Measurements from ENCODE around the gene NPR2.

The NPR2 gene

DNA sequence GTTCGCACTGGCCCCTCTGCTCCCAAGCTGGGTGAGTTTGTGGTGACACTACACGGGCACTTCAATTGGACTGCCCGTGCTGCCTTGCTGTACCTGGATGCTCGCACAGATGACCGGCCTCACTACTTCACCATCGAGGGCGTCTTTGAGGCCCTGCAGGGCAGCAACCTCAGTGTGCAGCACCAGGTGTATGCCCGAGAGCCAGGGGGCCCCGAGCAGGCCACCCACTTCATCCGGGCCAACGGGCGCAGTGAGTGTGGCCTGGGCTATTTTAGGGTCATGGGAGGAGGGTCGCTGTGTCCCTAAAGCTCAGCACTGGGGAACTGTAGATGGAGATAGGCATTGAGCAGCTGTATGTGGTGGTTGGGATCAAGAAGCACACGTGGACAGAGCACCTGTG is 1.4 kb downstream of the NPR2 start:
- DNase-seq, result no peak
- in situ Hi-C loops (cut with HindIII; ENCODE audit: low pct_ligation_motif_present, low pct_unique_long_range_greater_than_20kb, low sequenced_read_pairs), result no loop called here

DNA sequence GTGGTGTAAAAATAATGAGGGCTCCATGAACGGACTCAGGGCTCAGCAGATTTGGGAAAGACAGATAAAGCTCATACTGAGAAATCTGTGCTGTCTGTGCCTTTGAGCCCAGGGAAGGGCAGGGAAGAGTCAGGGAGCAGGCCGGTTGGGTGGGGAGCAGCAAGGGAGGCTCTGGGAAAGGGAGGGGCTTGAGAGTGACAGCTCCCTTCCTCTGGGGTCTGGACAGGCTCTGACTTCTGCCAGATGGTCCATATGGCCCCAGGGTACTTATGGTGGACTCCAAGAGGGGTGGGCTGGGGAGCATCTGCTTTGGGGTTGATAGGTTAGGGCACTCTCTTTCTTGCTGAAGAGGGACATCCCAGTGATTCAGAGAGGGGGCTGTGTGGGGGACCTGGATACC is 2.1 kb downstream of the NPR2 start:
- no peak for DNase-seq
- in situ Hi-C loops (cut with HindIII; ENCODE audit: low pct_ligation_motif_present, low pct_unique_long_range_greater_than_20kb, low sequenced_read_pairs), result no loop called here

DNA sequence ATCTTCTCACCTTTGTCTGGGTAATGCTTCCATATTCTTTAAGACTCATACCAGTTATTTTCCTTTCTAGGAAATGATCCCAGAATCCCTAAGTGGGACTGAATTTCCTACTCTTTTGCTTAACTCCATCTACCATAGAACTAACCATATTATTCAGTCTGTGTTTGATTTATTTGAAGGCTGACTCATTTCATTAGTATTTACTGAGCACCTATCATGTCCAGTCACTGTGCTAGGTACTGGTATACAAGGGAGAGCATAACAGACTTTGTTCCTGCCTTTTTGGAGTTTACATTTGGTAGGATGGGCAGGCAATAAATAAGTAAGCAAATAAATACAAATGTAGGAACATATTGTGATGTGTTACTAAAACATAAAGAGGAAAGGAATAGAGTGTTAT is 4.3 kb downstream of the NPR2 start:
- in situ Hi-C loops (cut with HindIII; ENCODE audit: low pct_ligation_motif_present, low pct_unique_long_range_greater_than_20kb, low sequenced_read_pairs), result no loop called here

DNA sequence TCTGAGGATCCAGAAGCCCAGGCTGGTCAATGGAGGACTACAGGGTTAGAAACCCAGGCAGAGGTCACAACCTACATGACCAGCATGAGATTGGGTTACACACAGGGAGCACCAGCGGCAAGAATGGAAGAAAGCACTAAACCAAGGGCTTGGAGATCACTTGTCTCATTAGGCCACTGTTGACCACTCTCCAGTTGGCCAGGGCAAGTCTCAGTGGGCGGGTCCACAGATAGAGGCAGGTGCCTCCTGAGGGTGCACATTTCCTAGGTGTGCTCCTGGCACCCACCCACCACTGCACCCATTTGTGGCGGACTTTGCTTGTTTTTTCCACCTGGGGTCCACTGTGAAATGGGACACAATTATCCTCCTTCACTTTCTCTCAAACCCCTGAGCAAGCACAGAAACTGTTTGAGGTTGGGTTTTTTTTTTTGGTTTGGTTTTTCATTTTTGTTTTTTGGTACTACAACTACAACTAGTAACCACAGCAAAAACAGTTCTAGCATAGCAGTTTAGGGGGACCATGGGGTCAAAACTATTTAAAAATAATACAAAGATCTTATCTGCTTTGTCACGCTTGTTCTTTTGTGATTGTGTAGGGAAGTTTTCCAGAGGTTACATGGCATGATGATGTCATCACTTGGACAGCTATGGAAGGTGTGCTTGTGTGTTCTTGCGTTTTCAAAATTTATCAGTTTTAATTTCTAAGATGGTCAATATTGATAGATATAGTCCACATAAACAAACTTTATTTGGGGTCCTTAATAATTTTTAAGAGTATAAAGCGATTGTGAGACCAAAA is 6.1 kb downstream of the NPR2 start:
- DNase-seq, result no peak
- in situ Hi-C loops (cut with HindIII; ENCODE audit: low pct_ligation_motif_present, low pct_unique_long_range_greater_than_20kb, low sequenced_read_pairs), result no loop called here

More for the DNA sequence above, 4.3 kb downstream of the NPR2 start:
- DNase-seq, result no peak

DNA sequence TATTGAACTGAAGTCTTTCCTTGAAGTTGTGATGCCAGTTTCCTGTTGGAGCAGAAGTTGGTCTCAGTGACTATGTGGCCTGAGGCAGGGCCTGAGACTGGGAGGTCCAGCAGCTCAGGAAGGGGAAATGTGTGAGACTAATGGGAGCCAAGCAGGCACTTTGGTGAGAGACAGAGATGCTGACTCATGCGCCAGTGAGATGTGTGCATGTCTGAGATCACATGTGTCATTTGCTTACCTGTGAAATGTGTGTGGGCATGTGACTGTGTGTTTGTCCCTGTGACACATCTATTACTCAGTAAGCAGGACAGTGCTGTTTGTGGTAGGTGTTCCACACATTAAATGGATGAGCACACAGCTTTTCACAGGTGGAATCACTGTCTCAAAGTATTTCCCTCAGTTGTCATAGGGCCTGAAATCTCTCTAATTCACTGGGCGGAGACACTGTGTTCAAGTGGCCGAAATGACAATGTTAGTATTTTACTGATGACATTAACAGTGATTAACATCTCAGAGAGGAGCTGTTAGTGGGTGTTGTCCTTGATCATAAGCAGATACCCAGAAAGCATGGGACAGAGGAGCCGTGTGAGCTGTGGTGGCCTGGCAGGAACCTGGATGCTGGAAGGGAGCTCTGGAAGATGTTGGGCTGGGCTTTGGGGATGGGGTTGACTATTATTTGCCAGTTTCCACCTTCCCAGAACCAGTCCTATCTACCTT is 7.4 kb downstream of the NPR2 start:
- DNase-seq, result no peak
- in situ Hi-C loops (cut with HindIII; ENCODE audit: low pct_ligation_motif_present, low pct_unique_long_range_greater_than_20kb, low sequenced_read_pairs), result no loop called here

- DNase-seq, result no peak
- in situ Hi-C loops (cut with HindIII; ENCODE audit: low pct_ligation_motif_present, low pct_unique_long_range_greater_than_20kb, low sequenced_read_pairs), result no loop called here
Observed at GRCh38 chr9:35800530-35800929, 9.1 kb downstream of the NPR2 start.

DNA sequence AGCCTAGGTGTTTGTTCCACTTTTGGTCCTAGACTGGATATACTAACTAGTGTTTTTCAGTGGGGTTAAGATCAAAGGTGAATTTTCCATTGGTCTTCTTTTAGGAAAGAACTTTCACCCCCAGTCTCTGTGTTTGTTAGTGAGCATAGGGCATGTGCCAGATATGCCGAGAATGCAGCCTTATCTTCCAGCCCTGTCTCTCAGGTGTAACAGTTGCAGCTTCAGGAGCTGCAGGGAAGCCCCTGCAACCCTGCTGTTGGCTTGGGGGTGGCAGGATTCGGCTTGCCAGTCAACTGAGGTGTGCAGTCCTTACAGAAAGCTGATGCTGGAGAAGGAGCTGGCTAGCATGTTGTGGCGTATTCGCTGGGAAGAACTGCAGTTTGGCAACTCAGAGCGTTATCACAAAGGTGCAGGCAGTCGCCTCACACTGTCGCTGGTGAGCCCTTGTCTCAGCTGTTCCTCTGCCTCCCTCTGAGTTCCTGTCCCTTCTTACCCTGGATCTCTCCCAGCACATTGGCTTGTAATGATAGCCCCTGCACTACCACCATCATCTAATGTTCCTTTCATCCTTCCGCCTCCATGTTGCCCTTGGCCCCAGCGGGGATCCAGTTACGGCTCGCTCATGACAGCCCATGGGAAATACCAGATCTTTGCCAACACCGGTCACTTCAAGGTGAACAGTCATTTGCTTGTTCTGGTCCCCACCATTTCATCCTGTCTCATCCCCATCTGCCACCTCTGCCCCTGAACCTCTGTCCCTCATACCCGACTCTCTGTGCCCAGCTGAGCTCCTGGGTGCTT is 10.1 kb downstream of the NPR2 start:
- no peak for DNase-seq
- in situ Hi-C loops (cut with HindIII; ENCODE audit: low pct_ligation_motif_present, low pct_unique_long_range_greater_than_20kb, low sequenced_read_pairs), result no loop called here

DNA sequence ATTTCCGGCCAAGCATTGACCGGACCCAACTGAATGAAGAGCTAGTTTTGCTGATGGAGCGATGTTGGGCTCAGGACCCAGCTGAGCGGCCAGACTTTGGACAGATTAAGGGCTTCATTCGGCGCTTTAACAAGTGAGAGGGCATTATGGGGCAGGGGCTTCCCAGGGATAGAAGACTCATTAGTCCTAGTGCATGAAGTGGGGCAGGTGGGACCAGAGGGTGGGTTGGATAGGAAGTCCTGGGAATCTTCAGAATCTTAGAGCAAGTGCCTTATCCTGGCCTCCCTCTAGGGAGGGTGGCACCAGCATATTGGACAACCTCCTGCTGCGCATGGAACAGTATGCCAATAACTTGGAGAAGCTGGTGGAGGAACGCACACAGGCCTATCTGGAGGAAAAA is 14.7 kb downstream of the NPR2 start:
- in situ Hi-C loops (cut with HindIII; ENCODE audit: low pct_ligation_motif_present, low pct_unique_long_range_greater_than_20kb, low sequenced_read_pairs), result no loop called here
- DNase-seq, result no peak

GRCh38 chr9:35808433-35808832 is 17.0 kb downstream of the NPR2 start:
- DNase-seq, result no peak
- in situ Hi-C loops (cut with HindIII; ENCODE audit: low pct_ligation_motif_present, low pct_unique_long_range_greater_than_20kb, low sequenced_read_pairs), result no loop called here

GRCh38 chr9:35810122-35810521 is 18.7 kb downstream of the NPR2 start:
- in situ Hi-C loops (cut with HindIII; ENCODE audit: low pct_ligation_motif_present, low pct_unique_long_range_greater_than_20kb, low sequenced_read_pairs), result no loop called here
- no peak for DNase-seq

DNA sequence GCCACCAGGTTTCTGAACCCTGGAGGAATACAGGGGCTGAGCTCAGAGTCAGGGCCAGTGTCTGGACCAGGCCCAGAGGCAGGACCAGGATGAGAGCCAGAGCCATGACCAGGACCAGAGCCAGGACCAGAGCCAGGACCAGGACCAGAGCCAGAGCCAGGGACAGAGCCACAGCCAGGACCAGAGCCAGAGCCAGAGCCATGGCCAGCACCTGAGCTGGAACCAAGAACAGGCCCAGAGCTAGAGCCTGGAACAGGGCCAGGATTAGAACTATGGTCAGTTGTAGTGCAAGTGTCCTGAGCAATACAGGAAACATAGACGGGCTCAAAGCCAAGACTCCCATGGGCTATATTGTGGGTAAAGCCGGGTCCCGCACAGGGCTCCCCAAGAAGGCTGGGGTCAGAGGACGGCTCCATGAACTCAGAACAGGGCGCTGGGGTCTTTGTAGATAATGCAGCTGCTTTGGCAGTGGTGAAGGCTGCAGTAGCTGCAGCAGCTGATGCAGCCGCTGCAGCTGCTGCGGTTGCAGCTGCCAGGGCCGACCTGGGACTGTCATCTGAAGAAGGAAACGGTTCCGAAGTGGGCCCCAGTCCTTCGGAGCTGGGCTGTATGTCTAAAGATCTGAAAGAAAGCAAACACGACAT is 20.1 kb downstream of the NPR2 start:
- no peak for DNase-seq
- in situ Hi-C loops (cut with HindIII; ENCODE audit: low pct_ligation_motif_present, low pct_unique_long_range_greater_than_20kb, low sequenced_read_pairs), result no loop called here

DNA sequence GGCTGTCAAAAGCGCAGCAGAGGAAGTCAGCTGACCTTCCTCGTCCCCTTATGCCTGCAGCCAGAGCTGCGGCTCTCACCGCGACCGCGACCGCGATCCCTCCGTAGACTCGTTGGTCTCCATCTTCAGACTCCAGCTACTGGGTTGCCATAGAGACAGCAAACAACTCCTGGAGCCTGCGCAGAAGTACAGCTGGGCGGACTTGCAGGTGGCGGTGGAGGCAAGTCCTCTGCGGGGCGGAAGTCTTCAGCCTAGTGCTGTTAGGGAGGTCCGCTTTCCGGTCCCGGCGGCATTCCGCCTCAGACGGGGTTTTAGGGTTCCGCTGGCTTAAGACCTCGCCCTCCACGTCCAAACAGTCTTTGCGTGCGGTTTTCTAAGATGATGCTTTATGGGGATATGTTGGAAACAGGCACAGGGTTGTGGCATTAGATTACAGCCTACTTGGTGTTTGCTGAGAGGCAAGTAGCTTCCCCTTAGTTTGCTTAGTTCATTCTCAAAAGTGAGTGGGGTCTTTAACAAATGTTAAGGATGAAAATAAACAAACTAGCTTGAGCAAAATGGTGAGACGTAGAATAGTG is 20.7 kb downstream of the NPR2 start, which contains the start of gene SPAG8:
Gene SPAG8 (minus strand): TSS at position 238 of the 578 bp plus-strand sequence. CDS start 115 bp downstream, at position 123.
- DNase-seq, result peak; percentile 94

GRCh38 chr9:35813434-35814105 is 22.2 kb downstream of the NPR2 start:
- in situ Hi-C loops (cut with HindIII; ENCODE audit: low pct_ligation_motif_present, low pct_unique_long_range_greater_than_20kb, low sequenced_read_pairs), result no loop called here
- DNase-seq, result peak; percentile 57

More for the DNA sequence above, 20.7 kb downstream of the NPR2 start, which contains the start of gene SPAG8:
- in situ Hi-C loops (cut with HindIII; ENCODE audit: low pct_ligation_motif_present, low pct_unique_long_range_greater_than_20kb, low sequenced_read_pairs), result no loop called here

- DNase-seq, result peak; percentile 71
- in situ Hi-C loops (cut with HindIII; ENCODE audit: low pct_ligation_motif_present, low pct_unique_long_range_greater_than_20kb, low sequenced_read_pairs), result no loop called here
Observed at GRCh38 chr9:35814106-35814840, 22.9 kb downstream of the NPR2 start.

GRCh38 chr9:35814841-35815543 is 23.6 kb downstream of the NPR2 start, which contains the start of gene HINT2:
TSS of gene HINT2 (minus strand) at chr9:35815042. CDS start at chr9:35814979, 63 bp downstream.
- in situ Hi-C loops (cut with HindIII; ENCODE audit: low pct_ligation_motif_present, low pct_unique_long_range_greater_than_20kb, low sequenced_read_pairs), result no loop called here
- peak; percentile 95 for DNase-seq

- peak; percentile 16 for DNase-seq
- in situ Hi-C loops (cut with HindIII; ENCODE audit: low pct_ligation_motif_present, low pct_unique_long_range_greater_than_20kb, low sequenced_read_pairs), result no loop called here
Observed at GRCh38 chr9:35816708-35817107, 25.3 kb downstream of the NPR2 start.

Measured in ACHN (cell line).